Measurements from ENCODE around the gene STK4. TPM values are rescaled to one million over a fixed set of nuclear protein-coding genes. Genes with fewer than 3 reads are reported as not detected.
"Not testable (repeated sequence)": the region's sequence is repeated elsewhere in the genome, so short reads cannot be mapped to it uniquely, and the experiment has no call there.

STK4 gene
- polyA plus RNA-seq, 3 donors: 14.8 to 20.7 (median 20.5) TPM

- DNase-seq: no peak
Measured at GRCh38 chr20:45020236-45020886, 54.0 kb downstream of the STK4 start.

GRCh38 chr20:45021631-45022030, 55.3 kb downstream of the STK4 start:
- no peak for DNase-seq

GRCh38 chr20:45023140-45023539, 56.8 kb downstream of the STK4 start:
- DNase-seq: not testable (repeated sequence)

- DNase-seq: no peak
Measured at GRCh38 chr20:45028424-45029136, 62.3 kb downstream of the STK4 start.

GRCh38 chr20:45029884-45030283, 63.6 kb downstream of the STK4 start:
- no peak for DNase-seq

GRCh38 chr20:45032276-45032675, 66.0 kb downstream of the STK4 start:
- DNase-seq: no peak

- no peak for DNase-seq
Measured at GRCh38 chr20:45032781-45033180, 66.5 kb downstream of the STK4 start.

GRCh38 chr20:45034436-45034835, 68.1 kb downstream of the STK4 start:
- no peak for DNase-seq

GRCh38 chr20:45036044-45036755, 69.9 kb downstream of the STK4 start:
- DNase-seq: no peak

- DNase-seq: no peak
Measured at GRCh38 chr20:45037050-45037449, 70.7 kb downstream of the STK4 start.

GRCh38 chr20:45037635-45038034, 71.3 kb downstream of the STK4 start:
- DNase-seq: no peak

GRCh38 chr20:45038745-45039474, 72.6 kb downstream of the STK4 start:
- DNase-seq: no peak

- no peak for DNase-seq
Measured at GRCh38 chr20:45039475-45039820, 73.1 kb downstream of the STK4 start.

GRCh38 chr20:45041464-45042337, 75.4 kb downstream of the STK4 start:
- peak; percentile 54 for DNase-seq

- no peak for DNase-seq
Measured at GRCh38 chr20:45042978-45043377, 76.7 kb downstream of the STK4 start.

- peak; percentile 61 for DNase-seq
Measured at GRCh38 chr20:45044084-45044573, 77.8 kb downstream of the STK4 start.

- no peak for DNase-seq
Measured at GRCh38 chr20:45044601-45045000, 78.3 kb downstream of the STK4 start.

- DNase-seq: no peak
Measured at GRCh38 chr20:45047581-45048119, 81.3 kb downstream of the STK4 start.

- DNase-seq: no peak
Measured at GRCh38 chr20:45049438-45049837, 83.1 kb downstream of the STK4 start.

- no peak for DNase-seq
Measured at GRCh38 chr20:45049904-45050471, 83.7 kb downstream of the STK4 start.

All from renal pelvis (tissue), 4 donors.